Cardiac septum (tissue), 1 donor: ENCODE data around the gene ERF. TPM values are rescaled to one million over a fixed set of nuclear protein-coding genes. Genes with fewer than 3 reads are reported as not detected.

ENCODE experiments used
- DNase-seq: peaks from one replicate; pipeline ENCODE4 v3.0.0-alpha.2; 2020; ENCODE audit warnings: low spot score
- intact Hi-C: fragments of 100-400 bp; cut with DNase I; formaldehyde crosslinking; loops from one replicate; pipeline ENCODE4 v1.14.0; 2022
- total RNA-seq: library from RNA; stranded (reverse); fragmentation: NEBNext Ultra II Directional; extraction: Animal tissue kit (Norgen Biotek cat#: 25700); gene quantifications from one replicate; pipeline ENCODE4 v1.2.1, GENCODE V29; 2021
- donor health status: DM: no; HTN: no; CAD: no.

Gene ERF
- total RNA-seq, 1 donor from 2014 or later: 37.4 TPM

- intact Hi-C loops: no loop called here
- DNase-seq: no peak
These were observed 33.5 kb upstream of the ERF start for GRCh38 chr19:42288387-42288786.

GRCh38 chr19:42287827-42288107, 32.8 kb upstream of the ERF start:
- intact Hi-C loops: no loop called here
- DNase-seq: no peak

GRCh38 chr19:42287017-42287826, 32.3 kb upstream of the ERF start:
- intact Hi-C loops: no loop called here
- DNase-seq: no peak

GRCh38 chr19:42286349-42287016, 31.6 kb upstream of the ERF start:
- DNase-seq: no peak
- intact Hi-C loops: no loop called here

GRCh38 chr19:42285988-42286348, 31.0 kb upstream of the ERF start:
- intact Hi-C loops: no loop called here
- DNase-seq: no peak

GRCh38 chr19:42285541-42285941, 30.6 kb upstream of the ERF start:
- no peak for DNase-seq
- intact Hi-C loops: no loop called here

- intact Hi-C loops: no loop called here
- no peak for DNase-seq
These were observed 29.8 kb upstream of the ERF start for GRCh38 chr19:42284591-42285341.

- peak; percentile 93 for DNase-seq
- intact Hi-C loops: no loop called here
These were observed 29.2 kb upstream of the ERF start for GRCh38 chr19:42284066-42284501.

GRCh38 chr19:42283188-42284065, 28.5 kb upstream of the ERF start:
- peak; percentile 98 for DNase-seq
- intact Hi-C loops: loop anchor here (2.0 kb wide), 1 partner anchor 15 kb away; the partner anchor contains the start of gene CIC

- intact Hi-C loops: loop anchor here (2.0 kb wide), 1 partner anchor 14 kb away; the partner anchor contains the start of gene CIC
These were observed 27.9 kb upstream of the ERF start for GRCh38 chr19:42282819-42283187.

GRCh38 chr19:42281827-42282762, 27.2 kb upstream of the ERF start:
- intact Hi-C loops: loop anchor here (2.0 kb wide), 1 partner anchor 13 kb away; the partner anchor contains the start of gene CIC
- peak; percentile 74 for DNase-seq

More at GRCh38 chr19:42282819-42283187, 27.9 kb upstream of the ERF start:
- no peak for DNase-seq

- intact Hi-C loops: no loop called here
- DNase-seq: peak; percentile 87
These were observed 26.4 kb upstream of the ERF start for GRCh38 chr19:42281146-42281826.

GRCh38 chr19:42280815-42281145, 25.9 kb upstream of the ERF start:
- intact Hi-C loops: loop anchor here (1.0 kb wide), 1 partner anchor 25 kb away; the partner anchor contains the start of gene ERF
- DNase-seq: peak; percentile 88

- intact Hi-C loops: loop anchor here (1.0 kb wide), 2 partner anchors 25 to 36 kb away; partner anchors contain the start of gene ERF
- peak; percentile 96 for DNase-seq
These were observed 25.2 kb upstream of the ERF start for GRCh38 chr19:42279902-42280814.

- no peak for DNase-seq
- intact Hi-C loops: loop anchor here (1.0 kb wide), 1 partner anchor 35 kb away; no protein-coding TSS in a partner anchor
These were observed 24.4 kb upstream of the ERF start for GRCh38 chr19:42279155-42279901.
